OCI-LY1 (cell line): ENCODE measurements around the gene ABL2.

Source experiments
- CTCF ChIP-seq: fragments of 200-600 bp; sonication (generic), shearing (Covaris generic); IDR thresholded peaks from 2 replicates; pipeline ENCODE4 v1.5.1; 2017; ENCODE audit warnings: mild to moderate bottlenecking, antibody characterized with exemption, low read length, moderate library complexity, mixed read lengths
- EZH2 ChIP-seq: fragments of 200-600 bp; sonication (generic), shearing (Covaris generic); IDR thresholded peaks from 2 replicates; pipeline ENCODE4 v1.8.0; 2017; ENCODE audit warnings: borderline replicate concordance, mixed run types, mild to moderate bottlenecking, antibody characterized with exemption, low read length, moderate library complexity, mixed read lengths

GRCh38 chr1:179156708-179157107 lies 72.8 kb downstream of the ABL2 start:
- TF ChIP-seq CTCF, result no peak
- TF ChIP-seq EZH2, result no peak
